ENCODE results near the gene PDX1. TPM values are rescaled to one million over a fixed set of nuclear protein-coding genes. Genes with fewer than 3 reads are reported as not detected.

Gene PDX1
- polyA plus RNA-seq, 1 donor from 2014 or later: not detected

DNA sequence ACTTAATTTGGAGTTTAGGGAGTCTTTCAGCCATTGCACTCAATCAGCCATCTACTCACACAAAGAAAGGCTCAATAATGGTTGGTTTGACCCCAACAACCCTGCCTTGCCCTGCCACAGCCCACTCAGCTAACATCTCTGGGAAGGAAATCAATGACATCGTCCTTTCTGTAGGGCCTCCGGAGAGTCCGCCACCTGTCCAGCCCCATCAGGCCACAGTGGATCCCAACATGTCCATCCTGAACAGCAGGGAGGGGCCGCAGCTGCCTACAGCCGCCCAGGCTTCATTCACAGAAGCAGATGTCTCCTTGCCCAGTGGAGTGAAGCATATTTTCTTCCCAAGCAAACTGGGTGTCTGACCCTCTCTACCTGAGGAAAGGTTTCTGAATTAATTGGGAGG lies 53.5 kb downstream of the PDX1 start:
- H3F3A ChIP-seq (ENCODE audit: insufficient read depth, low read length, poor library complexity, severe bottlenecking): no peaks in the 10 kb centered on the region
- no peak overlapping the region for H3K4me3 ChIP-seq (ENCODE audit: low read length)
- no peak overlapping the region for H3K4me2 ChIP-seq (ENCODE audit: low read length)
- peaks cover 100% of the 10 kb centered on the region for H3K27me3 ChIP-seq (ENCODE audit: insufficient read depth, low read depth, low read length)
- no peaks in the 10 kb centered on the region for H3K36me3 ChIP-seq (ENCODE audit: insufficient read depth, low read length)
- H3K27ac ChIP-seq (ENCODE audit: low read length): no peak overlapping the region
- no peaks in the 10 kb centered on the region for H3K9me2 ChIP-seq (ENCODE audit: insufficient read depth, low read length)
- TF ChIP-seq TAF1 (IDR thresholded peaks at IDR 0.05; ENCODE audit: low read depth): no peak
- TF ChIP-seq MXI1 (conservative IDR thresholded peaks at IDR 0.05; ENCODE audit: poor library complexity, severe bottlenecking): no peak
- no peak for TF ChIP-seq RAD21 (conservative IDR thresholded peaks at IDR 0.05)
- no peak for TF ChIP-seq SMC3 (conservative IDR thresholded peaks at IDR 0.05; ENCODE audit: poor library complexity)
- TF ChIP-seq POLR2AphosphoS5 (IDR thresholded peaks at IDR 0.05): no peak
- TF ChIP-seq, protein P1, sequence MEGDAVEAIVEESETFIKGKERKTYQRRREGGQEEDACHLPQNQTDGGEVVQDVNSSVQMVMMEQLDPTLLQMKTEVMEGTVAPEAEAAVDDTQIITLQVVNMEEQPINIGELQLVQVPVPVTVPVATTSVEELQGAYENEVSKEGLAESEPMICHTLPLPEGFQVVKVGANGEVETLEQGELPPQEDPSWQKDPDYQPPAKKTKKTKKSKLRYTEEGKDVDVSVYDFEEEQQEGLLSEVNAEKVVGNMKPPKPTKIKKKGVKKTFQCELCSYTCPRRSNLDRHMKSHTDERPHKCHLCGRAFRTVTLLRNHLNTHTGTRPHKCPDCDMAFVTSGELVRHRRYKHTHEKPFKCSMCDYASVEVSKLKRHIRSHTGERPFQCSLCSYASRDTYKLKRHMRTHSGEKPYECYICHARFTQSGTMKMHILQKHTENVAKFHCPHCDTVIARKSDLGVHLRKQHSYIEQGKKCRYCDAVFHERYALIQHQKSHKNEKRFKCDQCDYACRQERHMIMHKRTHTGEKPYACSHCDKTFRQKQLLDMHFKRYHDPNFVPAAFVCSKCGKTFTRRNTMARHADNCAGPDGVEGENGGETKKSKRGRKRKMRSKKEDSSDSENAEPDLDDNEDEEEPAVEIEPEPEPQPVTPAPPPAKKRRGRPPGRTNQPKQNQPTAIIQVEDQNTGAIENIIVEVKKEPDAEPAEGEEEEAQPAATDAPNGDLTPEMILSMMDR (IDR thresholded peaks at IDR 0.05; ENCODE audit: poor library complexity, severe bottlenecking): no peak
- no peak for TF ChIP-seq EZH2 (IDR thresholded peaks at IDR 0.05; ENCODE audit: borderline replicate concordance, insufficient read depth, low read length, poor library complexity, severe bottlenecking)
- TF ChIP-seq, protein P2, sequence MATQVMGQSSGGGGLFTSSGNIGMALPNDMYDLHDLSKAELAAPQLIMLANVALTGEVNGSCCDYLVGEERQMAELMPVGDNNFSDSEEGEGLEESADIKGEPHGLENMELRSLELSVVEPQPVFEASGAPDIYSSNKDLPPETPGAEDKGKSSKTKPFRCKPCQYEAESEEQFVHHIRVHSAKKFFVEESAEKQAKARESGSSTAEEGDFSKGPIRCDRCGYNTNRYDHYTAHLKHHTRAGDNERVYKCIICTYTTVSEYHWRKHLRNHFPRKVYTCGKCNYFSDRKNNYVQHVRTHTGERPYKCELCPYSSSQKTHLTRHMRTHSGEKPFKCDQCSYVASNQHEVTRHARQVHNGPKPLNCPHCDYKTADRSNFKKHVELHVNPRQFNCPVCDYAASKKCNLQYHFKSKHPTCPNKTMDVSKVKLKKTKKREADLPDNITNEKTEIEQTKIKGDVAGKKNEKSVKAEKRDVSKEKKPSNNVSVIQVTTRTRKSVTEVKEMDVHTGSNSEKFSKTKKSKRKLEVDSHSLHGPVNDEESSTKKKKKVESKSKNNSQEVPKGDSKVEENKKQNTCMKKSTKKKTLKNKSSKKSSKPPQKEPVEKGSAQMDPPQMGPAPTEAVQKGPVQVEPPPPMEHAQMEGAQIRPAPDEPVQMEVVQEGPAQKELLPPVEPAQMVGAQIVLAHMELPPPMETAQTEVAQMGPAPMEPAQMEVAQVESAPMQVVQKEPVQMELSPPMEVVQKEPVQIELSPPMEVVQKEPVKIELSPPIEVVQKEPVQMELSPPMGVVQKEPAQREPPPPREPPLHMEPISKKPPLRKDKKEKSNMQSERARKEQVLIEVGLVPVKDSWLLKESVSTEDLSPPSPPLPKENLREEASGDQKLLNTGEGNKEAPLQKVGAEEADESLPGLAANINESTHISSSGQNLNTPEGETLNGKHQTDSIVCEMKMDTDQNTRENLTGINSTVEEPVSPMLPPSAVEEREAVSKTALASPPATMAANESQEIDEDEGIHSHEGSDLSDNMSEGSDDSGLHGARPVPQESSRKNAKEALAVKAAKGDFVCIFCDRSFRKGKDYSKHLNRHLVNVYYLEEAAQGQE (IDR thresholded peaks at IDR 0.05; ENCODE audit: borderline replicate concordance): no peak
- no peak for TF ChIP-seq EP300 (conservative IDR thresholded peaks at IDR 0.05; ENCODE audit: poor library complexity, severe bottlenecking)
- no peaks in the 10 kb centered on the region for H4K20me1 ChIP-seq (ENCODE audit: insufficient read depth)
- H3K9ac ChIP-seq (ENCODE audit: low read length): no peak overlapping the region
- no peaks in the 10 kb centered on the region for H3K9me3 ChIP-seq (ENCODE audit: low read length)
- H3K79me2 ChIP-seq (replicated peaks; ENCODE audit: insufficient read depth, low read length): no peaks in the 10 kb centered on the region
- no peak overlapping the region for H2AFZ ChIP-seq (ENCODE audit: low read depth, low read length)

DNA sequence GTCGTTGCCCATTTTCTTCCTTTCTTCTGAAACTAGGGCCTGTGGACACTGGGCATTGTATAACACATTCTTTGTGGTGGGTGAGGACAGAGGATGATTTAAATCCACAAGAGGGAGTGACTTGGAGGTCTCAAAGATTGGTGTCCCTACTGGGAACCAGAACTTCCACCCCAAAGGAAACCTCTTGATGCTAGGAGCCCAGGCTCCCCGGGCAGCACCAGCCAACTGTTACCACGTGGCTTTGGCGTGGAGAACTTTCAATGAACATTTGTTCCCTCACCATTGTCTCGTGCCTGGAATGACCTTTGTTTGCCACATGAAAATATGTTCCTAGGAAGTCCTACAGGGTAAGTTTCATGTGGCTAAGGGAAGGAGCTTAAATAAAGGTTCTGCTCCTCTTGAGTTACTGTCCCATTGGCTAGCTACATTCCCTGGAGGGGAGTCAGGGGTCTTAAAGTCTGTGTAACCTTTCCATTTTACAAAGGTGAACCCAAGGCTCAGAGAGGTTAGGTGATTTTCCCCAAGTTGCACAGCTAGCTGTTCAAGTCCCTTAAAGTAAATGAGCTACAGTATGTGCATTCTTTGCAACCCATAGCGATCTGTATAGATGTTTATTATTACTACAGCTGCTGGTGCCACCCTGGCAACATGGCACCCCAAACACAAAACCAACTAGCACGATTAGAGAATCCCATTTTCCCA lies 54.3 kb downstream of the PDX1 start:
- H3K36me3 ChIP-seq (ENCODE audit: insufficient read depth, low read length): no peaks in the 10 kb centered on the region
- no peak overlapping the region for H3K9ac ChIP-seq (ENCODE audit: low read length)
- no peaks in the 10 kb centered on the region for H3K9me3 ChIP-seq (ENCODE audit: low read length)
- H3K27ac ChIP-seq (ENCODE audit: low read length): no peak overlapping the region
- H3K79me2 ChIP-seq (replicated peaks; ENCODE audit: insufficient read depth, low read length): no peaks in the 10 kb centered on the region
- H3K4me3 ChIP-seq (ENCODE audit: low read length): no peak overlapping the region
- TF ChIP-seq POLR2AphosphoS5 (IDR thresholded peaks at IDR 0.05): no peak
- no peak for TF ChIP-seq TAF1 (IDR thresholded peaks at IDR 0.05; ENCODE audit: low read depth)
- TF ChIP-seq, protein P1 (IDR thresholded peaks at IDR 0.05; ENCODE audit: poor library complexity, severe bottlenecking): no peak
- no peaks in the 10 kb centered on the region for H4K20me1 ChIP-seq (ENCODE audit: insufficient read depth)
- no peak overlapping the region for H2AFZ ChIP-seq (ENCODE audit: low read depth, low read length)
- H3F3A ChIP-seq (ENCODE audit: insufficient read depth, low read length, poor library complexity, severe bottlenecking): no peaks in the 10 kb centered on the region
- no peak overlapping the region for H3K4me2 ChIP-seq (ENCODE audit: low read length)
- peaks cover 100% of the 10 kb centered on the region for H3K27me3 ChIP-seq (ENCODE audit: insufficient read depth, low read depth, low read length)
- no peaks in the 10 kb centered on the region for H3K9me2 ChIP-seq (ENCODE audit: insufficient read depth, low read length)

Small RNAs within 50 kb of the gene (small RNA-seq; reads per million reads assigned to genes)
- 0 to 1.3 (median 0.97) reads per million in 3 experiments for gene ATP5F1EP2

Other genes with a start within 250 kb of the PDX1 start
- not detected in 2 replicates for gene GSX1, start 127.5 kb upstream of the PDX1 start, polyA plus RNA-seq
- gene CDX2, start 49.3 kb downstream of the PDX1 start, polyA plus RNA-seq: not detected in 2 replicates
- gene URAD, start 68.7 kb downstream of the PDX1 start, polyA plus RNA-seq: not detected in 2 replicates
- 0.41 and 0.64 TPM in 2 replicates for gene FLT3, start 180.6 kb downstream of the PDX1 start, polyA plus RNA-seq
- gene PAN3, start 218.5 kb downstream of the PDX1 start, polyA plus RNA-seq: 35.8 and 44.0 TPM in 2 replicates